IgD-negative memory B cell (primary cell): ENCODE measurements around the gene COL8A1. TPM values are rescaled to one million over a fixed set of nuclear protein-coding genes. Genes with fewer than 3 reads are reported as not detected.

Experiments
- H3K27ac Mint-ChIP-seq, 3 donors: one replicate each; pipeline ENCODE4 v1.8.0; 2020 to 2022; ENCODE audit warnings: mild to moderate bottlenecking in 3 of 3, mixed read lengths in 3 of 3, moderate library complexity in 1 of 3
- H3K27me3 Mint-ChIP-seq: one replicate; pipeline ENCODE4 v1.8.0; 2021; ENCODE audit warnings: mixed read lengths
- H3K36me3 Mint-ChIP-seq: one replicate; pipeline ENCODE4 v1.8.0; 2020; ENCODE audit warnings: mild to moderate bottlenecking, mixed read lengths
- H3K4me1 Mint-ChIP-seq, 3 donors: one replicate each; pipeline ENCODE4 v1.8.0; 2020 to 2022; ENCODE audit warnings: mixed read lengths in 3 of 3, mild to moderate bottlenecking in 1 of 3
- H3K4me3 Mint-ChIP-seq, 4 donors: one replicate each; pipeline ENCODE4 v1.8.0; 2020 to 2022; ENCODE audit warnings: mild to moderate bottlenecking in 4 of 4, mixed read lengths in 4 of 4, moderate library complexity in 3 of 4
- H3K9me3 Mint-ChIP-seq, 3 donors: one replicate each; pipeline ENCODE4 v1.8.0; 2020 to 2021; ENCODE audit warnings: mixed read lengths in 3 of 3, mild to moderate bottlenecking in 1 of 3
- polyA plus RNA-seq: library from polyadenylated mRNA; unstranded; fragments of 300-500 nt; fragmentation: Illumina TruSeq; gene quantifications from one replicate; pipeline ENCODE4 v1.2.3, GENCODE V29; 2021

The COL8A1 gene
- polyA plus RNA-seq, 1 donor from 2014 or later, result not detected

GRCh38 chr3:99848433-99848832, 210.0 kb downstream of the COL8A1 start:
- H3K27ac Mint-ChIP-seq, result no peak overlapping the region
- no peaks in the 10 kb centered on the region for H3K36me3 Mint-ChIP-seq
- H3K27me3 Mint-ChIP-seq, result no peaks in the 10 kb centered on the region
- no peak overlapping the region for H3K4me3 Mint-ChIP-seq
- peaks cover 9 to 11% (median 11%) of the 10 kb centered on the region in 3 donors for H3K4me1 Mint-ChIP-seq
- H3K9me3 Mint-ChIP-seq, result no peaks in the 10 kb centered on the region

Other genes with a start within 250 kb of the COL8A1 start
- 22.7 TPM for gene CMSS1, start 179.3 kb downstream of the COL8A1 start, polyA plus RNA-seq